Endothelial cell of hepatic sinusoid (primary cell): Measurements from ENCODE around the gene PCGF3.
"Not testable (repeated sequence)": the region's sequence is repeated elsewhere in the genome, so short reads cannot be mapped to it uniquely, and the experiment has no call there.

Experiments used
- in situ Hi-C: cut with HindIII; loops from 2 replicates; pipeline ENCODE4 v1.10.0; 2017; ENCODE audit warnings: low sequenced_read_pairs

Gene PCGF3

DNA sequence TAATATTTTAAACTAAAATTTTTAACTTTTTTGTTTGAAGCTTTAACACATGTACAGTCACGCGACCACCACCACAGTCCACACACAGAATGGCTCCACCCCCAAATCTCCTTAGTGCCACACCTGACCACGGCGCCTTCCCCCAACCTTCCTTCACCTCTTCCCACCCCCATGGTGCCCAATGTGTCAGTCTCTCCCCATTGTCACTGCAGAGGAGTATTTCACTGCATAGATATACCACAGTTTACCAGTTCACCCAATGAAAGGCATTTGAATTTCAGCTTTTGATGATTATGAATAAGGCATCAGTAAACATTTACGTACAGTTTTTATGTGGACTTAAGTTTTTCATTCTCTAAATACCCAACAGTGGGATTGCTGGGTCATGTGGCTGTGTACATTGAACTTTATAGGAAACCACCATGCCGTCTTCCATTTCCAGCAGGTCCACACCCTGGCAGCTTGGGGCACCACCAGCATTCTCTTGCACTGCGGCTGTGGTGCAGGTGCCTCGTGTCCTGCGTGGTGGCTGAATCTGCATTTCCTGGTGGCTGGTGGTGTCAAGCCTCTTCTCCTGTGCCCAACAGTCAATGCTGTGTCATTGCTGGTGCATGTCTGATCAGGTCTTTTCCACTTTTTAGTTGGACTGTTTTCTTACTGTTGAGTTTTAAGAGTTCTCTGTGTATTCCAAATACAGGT lies 71.3 kb downstream of the PCGF3 start:
- in situ Hi-C loops: no loop called here

- in situ Hi-C loops: no loop called here
Observed at GRCh38 chr4:777520-778262, 72.1 kb downstream of the PCGF3 start.

DNA sequence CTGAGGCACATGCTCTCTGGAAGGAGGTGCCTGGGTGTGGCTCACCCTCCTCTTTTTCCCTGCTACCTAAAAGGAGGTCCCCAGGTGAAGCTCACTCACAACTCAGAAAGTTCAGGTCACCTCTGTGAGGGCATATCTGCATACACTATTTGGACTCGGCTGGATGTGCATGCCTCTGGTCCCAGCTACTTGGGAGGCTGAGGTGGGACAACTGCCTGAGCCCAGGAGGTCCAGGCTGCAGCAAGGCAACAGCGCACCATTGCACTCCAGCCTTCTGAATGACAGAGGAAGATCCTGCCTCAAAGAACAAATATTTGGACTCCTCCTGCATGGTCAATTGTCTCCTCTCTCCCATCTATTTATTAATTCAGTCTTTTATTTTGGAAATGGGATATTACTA lies 73.9 kb downstream of the PCGF3 start:
- in situ Hi-C loops: no loop called here

GRCh38 chr4:780255-780654 lies 74.6 kb downstream of the PCGF3 start:
- in situ Hi-C loops: not testable (repeated sequence)

GRCh38 chr4:780716-781492 lies 75.3 kb downstream of the PCGF3 start:
- in situ Hi-C loops: no loop called here

GRCh38 chr4:781493-782216 lies 76.0 kb downstream of the PCGF3 start:
- in situ Hi-C loops: no loop called here

GRCh38 chr4:784401-785331 lies 79.0 kb downstream of the PCGF3 start:
- in situ Hi-C loops: no loop called here

DNA sequence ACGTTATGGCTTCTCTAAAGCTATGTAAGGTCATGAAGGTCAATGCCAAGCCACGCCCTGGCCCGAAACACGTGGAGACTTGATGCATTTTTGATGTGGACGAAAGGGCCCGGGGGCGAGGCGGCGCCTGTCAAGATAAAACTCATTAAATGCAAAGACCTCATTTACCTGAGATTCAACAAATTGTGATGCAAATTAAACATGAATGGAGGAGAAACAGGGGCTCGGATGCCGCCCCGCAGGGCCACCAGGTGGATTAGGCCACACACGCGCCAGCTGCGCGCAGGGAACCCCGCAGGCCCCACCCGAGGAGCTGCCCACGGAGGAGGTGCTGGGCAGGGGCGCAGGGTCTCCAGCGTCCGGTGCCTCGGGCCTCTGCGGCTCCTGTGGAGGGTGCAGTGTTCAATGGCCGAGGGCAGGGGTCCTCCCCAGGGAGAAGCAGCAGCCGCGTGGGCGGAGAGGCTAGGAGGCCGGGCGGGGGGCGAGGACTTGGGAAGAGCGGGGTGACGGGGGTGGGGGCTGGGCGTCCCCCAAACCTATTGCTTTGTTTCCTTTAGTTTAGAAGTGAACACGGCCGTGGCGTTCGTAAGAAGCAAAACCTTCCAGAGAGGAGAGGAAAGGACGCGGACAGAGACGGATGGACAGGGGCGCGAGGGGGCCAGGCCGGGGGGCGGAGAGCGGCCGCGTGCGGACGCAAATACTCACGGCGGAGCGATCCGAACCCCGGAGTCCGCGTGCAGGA lies 79.9 kb downstream of the PCGF3 start:
- in situ Hi-C loops: no loop called here

DNA sequence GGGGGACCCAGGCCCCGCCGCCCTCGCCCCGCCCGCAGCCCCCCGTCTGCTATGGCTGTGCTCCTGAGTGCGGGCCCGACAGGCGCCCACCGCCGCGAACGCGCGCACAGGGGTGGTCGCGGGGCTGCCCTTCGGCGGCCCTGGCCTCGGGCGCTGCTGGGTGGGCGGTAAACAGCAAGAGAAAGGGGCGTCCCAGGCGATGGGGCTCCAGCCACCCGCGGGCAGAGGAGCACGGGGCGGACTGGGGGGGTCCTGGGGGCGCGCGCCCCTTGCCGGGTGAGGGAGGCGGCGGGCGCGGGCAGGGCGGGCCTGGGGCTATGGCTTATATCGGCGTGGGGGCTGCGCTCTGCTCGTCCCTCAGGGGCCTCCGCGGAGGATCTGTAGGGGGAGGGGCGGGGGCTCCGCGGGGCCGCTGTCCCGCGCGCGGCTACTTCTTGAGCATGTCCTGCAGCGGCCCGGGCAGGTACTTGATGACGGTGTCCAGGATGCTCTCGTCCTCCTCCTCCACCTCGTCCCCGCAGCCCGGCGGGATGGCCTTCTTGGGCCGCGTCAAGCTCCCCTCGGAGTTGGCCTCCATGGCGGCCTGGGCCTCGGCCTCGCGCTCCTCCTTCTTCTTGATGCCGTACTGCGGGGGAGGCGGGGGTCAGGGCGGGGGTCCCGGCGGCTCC lies 80.6 kb downstream of the PCGF3 start:
- in situ Hi-C loops: no loop called here

DNA sequence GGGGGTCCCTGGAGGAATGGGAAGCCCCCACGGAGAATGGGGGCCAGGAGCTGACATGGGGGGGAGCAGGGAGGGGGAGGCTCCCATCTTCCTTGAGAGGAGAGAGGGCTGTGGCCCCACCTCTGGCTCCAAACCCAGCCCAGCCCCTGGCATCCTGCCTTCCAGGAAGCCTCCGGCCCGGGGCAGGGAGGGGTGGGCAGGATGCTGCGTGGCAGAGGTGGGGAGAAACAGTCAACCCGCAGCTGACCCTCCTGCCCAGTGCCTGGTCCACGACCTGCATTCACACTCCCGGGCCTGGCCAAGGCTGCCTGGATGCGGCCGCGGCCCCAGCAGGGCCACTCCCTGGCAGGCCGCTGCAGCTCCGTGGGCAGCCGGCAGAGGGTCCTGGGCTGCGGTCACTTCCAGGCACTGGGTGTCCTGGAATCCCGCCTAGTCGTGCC lies 81.2 kb downstream of the PCGF3 start:
- in situ Hi-C loops: no loop called here

GRCh38 chr4:787561-787981 lies 81.9 kb downstream of the PCGF3 start:
- in situ Hi-C loops: no loop called here

GRCh38 chr4:788006-788635 lies 82.5 kb downstream of the PCGF3 start:
- in situ Hi-C loops: no loop called here

- in situ Hi-C loops: no loop called here
Observed at GRCh38 chr4:788636-789297, 83.1 kb downstream of the PCGF3 start.

DNA sequence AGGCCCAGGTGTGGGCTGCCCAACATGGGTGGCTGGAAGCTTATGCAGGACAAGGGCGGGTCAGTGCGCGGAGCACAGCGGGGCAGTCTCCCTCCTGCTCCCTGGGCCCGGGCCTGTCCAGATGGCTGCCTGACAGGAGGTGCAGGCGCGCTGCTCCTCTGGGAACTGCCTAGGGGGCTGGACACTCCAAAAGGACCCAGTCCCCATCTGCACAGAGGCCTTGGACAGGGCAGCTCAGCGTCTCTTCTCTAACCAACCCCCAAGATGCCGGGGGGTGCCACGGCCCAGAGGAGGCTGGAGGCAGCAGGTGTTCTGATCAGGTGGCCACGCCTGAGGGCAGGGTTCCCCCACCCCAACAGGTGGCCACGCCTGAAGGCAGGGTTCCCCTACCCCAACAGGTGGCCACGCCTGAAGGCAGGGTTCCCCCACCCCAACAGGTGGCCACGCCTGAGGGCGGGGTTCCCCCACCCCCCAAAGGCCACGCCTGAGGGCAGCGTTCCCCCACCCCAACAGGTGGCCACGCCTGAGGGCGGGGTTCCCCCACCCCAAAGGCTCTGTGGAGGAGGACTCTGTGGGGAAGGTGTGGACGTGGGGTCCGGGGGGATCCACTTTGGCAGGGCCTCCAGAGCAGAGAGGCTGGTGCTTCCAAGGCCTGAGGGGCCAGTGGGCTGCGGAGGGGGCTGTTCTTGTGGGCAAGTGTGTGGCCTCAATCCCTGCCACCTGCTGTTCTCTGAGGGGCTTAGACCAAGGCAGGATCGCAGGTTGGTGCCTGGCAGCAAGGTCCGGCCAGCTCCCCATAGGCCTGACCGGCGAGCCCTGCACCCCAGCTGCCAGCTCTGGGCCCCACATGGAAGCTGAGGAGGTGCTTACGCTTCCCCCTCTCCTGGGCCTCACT lies 84.2 kb downstream of the PCGF3 start:
- in situ Hi-C loops: no loop called here

- in situ Hi-C loops: no loop called here
Observed at GRCh38 chr4:790466-790820, 84.8 kb downstream of the PCGF3 start.

GRCh38 chr4:791252-791897 lies 85.7 kb downstream of the PCGF3 start:
- in situ Hi-C loops: no loop called here
